NCI-H1105 (cell line): ENCODE results near the gene SLC41A3.

Experiments
- DNase-seq: peaks from one replicate; lab custom pipeline; 2025; lab: John Stamatoyannopoulos, UW

SLC41A3 gene

DNA sequence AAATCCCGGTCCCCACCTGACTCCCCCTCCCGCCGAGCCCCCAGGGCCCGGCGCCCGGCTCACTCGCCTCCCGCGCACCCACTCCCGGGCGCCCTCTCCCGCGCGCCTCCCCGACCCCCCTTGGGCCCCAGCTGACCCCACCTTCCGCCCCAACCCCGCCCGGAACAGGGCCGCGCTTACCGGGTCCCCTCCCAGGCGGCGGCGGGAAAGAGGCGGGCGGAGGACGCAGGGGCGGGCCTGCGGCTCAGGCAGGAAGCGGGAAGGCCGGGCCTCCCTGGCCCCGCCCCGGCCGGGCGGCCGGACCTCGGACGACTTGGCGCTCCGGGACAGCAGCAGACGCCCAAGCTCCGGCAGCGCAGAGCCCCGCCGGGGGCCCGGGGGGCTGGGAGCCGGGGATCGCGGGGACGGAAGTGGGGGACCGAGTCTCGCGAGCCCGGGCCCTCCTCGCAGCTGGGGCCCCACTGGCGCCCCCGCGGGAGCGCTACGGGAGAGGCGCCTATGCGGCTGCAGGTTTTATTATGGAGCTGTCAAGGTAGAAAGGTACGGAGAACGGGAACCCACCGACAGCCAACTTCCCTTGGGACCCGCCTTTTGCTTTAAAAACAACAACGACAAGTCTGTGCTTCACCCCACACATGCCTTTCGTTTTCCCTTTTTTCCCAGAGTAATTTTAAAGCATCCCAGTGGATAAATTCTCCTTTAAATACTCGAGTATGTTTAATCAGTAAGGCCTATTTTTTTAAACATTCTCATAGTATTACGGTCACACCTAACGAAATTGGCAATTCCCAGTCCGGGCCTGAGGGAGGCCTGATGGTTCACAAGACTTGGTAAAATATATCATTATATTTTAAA is at the start of gene SLC41A3:
Gene SLC41A3, minus strand, starts transcription at position 212 of the 855 bp plus-strand sequence. CDS start 15,905 bp downstream, outside the sequence.
- DNase-seq = peak; percentile 87

DNA sequence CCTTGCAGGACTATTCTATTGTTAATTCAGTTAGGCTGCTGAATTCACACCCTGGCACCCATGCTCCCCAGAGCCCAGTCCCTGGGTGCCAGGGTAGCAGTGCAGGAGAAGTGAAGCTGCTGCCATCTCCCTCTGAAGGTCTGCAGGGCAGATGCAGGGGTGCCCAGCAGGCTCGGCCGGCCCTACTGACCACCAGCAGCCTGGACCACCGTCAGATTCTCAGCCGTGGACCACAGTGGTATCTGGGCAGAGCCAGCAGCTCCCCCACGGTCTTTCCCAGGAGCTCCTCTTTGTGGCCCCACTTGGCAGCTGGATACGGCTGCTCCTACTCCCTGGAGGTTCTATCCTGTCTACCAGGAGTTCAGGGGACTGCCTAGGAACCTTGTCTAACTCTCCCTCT is 49.7 kb upstream of the SLC41A3 start:
- DNase-seq = no peak

DNA sequence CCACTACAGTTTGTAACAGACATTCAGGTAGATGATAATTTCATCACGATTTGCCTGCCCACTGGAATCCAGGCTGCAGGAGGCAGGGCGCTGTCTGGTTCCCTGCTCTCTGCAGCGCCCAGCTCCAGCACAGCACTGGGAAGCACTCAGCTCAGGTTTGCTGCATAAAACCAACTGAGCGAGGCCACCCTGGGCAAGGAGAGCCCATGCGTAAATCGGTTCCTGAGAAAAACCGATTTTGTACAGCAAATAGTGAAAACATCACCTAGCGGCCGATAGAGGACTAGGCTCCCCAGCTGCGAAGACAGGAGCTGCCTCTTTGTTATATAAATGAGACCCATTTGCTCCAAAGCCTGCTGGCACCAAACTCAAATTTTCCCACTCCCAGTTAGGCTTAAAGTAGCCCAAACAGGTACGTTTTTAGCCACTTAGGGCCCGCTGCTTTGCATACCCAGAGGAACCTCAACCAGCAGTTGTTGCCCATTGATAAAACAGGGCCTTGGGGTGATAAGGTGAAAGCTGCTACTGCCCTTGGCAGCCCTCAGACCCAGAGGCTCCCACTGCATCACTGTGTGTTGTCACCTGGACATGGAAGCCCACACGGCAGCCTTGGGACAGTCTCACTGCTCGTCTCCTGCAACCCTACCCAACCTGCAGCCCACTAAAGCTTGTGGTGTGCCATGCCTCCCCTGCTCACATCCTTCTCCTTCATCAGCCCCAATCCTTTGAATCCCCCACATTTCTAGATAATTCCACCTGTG is 49.0 kb upstream of the SLC41A3 start:
- DNase-seq = no peak

DNA sequence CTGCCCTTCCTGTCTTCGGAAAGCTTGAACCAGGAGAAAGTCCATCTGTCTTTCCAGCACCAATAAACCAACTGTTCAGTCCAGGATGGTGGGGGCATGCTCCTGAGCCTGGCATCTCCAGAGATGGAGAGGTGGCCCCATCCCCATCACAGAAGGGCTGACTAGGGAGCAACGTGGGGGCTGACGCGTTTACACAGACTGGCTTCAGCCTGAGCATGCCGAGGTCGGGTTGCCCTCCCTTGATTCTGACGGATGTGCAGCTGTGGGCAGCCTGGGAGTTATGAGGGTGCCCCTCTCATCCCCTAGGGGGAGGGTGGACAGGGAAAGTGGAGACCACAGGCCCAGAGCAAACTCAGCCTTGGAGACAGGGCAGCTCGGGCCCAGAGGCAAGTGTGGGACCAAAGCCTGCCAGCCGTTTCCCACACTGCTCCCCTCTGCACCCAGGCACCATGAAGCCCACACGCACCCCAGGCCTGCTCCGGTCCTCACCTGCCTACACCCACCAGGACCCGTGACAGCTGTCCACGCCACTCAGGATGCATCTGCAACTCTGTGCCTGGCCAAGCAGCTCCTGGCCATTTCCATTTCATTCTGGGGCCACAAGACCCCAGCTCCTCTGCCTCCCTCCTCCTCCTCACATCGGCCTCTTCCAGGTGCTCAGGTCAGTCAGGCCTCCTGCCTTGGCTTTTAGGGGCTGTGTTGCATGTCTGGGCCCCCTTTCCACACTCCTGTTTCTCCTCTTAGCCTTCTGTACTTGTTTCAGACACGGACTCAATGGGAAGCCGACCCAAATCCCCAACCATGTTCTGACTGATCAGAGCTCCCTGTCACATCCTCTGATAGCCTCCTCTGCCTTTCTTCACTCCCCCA is 48.2 kb upstream of the SLC41A3 start:
- no peak for DNase-seq

DNA sequence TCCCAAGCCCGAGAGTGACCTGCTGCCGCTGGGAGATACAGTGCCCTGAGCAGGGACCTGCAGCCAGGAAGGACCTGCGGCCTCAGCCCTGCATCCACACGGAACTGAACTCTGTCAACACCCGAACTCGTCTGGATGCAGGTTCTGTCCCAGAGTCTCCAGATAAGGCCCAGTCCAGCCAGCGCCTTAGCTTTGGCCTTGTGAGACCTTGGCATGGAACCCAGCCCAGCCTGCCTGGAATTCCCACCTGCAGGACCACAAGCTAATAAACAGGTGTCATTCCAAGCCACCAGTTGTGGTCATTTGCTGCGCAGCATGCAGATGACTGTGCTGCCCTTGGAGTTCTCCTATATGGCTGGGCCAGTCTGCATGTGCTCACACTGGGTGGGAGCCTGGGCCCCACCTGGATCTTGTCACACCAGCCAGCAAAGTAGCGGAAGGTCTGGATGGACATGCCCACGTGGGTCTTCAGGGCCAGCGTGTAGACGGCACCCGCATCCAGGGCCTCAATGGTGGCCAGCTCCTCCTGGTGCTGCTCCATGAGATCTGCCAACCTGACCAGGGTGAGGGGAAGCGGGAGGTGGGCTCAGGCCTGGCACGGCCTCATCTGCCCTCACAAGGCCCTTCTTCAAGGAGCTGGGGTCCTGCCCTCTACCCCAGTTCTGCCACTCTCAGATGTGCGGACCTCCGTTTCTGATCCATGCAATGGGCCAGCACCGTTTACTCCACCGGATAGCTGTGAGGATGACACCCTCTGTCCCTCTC is 47.2 kb upstream of the SLC41A3 start:
- DNase-seq = no peak

DNA sequence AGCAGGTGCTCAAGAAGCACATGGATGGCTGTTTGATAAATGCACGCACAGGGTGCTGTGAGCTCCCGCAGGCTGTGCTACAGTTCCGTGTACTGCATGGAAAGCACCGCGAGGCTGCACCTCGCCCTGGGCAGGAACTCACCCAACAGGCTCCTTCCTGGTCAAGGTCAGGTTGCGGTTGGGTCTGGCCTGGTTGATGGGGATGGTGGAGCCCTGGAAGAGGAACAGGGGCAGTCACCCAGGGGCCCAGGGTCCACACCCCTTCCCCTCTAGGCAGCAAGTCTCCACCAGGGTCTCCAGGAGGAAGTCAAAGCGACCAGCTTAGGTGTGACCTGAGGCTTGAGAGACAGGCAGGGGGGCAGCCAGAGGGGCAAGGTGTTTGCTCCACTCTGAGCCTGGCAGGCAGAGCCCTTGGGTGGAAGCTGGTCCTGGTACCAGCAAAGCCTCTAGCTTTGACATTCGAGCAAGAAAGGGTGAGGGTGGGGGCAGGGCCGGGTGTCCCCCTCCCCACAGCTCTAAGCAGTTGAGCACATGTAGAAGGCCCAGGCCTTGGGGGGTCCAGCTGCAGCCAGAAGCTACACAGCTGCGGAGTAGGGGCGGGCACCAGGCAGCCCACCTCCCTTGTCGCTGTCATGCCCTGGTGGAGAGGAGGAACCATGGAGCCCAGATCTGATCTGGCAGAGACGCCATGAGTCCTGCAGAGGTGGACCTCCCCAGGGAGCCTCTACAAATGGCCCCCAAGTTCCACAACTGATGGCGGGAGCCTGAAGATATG is 46.3 kb upstream of the SLC41A3 start:
- no peak for DNase-seq

DNA sequence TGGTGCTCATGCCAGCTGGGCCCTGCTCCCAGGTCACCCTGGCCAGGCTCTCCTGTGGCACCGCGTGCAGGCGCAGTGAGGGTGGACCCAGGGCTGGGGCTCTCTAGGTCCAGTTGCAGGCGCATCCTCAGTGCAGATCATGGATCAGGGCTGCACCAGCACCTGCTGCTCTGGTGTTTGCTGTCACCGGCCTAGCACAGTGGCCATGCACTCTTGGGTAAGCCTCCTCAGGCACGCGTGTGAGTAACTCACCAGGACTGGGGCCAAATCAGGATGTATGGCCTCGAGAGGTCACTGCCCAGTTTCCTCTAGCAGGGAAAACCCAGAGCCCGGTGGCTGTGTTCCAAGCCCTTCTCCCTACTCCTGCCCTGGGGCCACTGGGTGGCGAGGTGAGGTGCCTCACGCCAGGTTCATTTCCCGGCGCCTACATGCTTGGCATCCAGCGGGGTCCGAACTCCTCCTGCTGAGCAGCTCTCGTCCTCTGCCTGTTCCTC is 45.5 kb upstream of the SLC41A3 start:
- DNase-seq = no peak

DNA sequence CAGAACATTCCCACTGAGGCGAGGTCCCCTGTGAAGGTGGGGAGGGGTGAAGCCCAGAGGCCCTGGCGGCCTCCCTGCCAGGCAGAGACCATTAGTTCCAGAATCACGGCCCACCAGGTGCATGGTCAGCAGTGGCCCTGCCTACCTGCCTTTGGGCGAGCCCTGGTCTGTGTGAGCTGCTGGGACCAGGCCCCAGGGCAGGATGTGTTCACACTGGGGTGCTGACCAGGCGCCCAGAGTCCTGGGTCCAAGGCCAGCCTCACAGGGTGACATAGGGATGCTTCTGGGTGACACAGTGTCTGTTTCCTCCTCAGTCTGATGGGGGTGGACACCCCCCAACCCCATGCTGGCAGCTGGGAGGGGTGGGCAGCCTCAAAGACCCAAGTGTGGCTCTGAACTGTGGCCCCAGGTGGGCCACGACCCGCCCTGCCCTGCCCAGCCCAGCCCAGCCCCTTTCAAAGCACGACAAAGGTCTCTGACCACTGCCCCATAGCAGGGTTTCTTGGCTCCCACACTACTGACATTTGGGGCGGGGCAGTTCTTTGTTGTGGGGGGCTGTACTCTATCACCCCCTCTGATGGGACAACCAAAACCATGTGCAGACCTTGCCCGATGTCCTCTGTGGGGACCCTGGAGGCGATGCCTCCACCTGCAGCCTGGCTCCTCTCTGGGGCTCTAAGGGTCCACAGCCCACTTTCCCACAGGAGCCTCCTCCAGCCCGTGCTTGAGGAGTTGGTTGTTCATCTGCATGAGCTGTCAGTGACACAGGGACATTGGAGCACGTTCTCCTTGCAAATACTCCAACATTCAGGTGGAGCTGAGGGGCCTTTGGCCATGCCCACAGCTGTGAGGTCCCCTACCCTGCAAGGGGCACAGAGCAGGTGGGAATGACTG is 44.8 kb upstream of the SLC41A3 start:
- no peak for DNase-seq

DNA sequence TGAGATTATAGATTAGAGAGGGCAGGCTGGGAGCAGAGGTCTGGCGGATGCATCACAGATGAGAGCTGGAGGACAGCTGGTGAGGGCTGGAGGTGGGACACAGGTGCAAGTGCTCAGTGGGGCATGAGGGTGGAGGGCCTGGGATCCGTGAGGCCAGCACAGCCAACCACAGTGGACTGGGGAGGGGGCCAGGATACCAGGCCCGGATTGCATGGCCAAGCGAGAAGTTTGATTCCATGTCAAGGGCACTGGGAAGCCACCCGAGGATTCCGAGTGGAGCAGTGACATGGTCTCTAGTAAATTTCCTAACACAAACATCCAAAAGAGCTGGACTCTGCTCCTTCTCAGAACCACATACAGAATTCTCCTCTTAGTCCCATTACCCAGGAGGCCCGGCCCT is 44.0 kb upstream of the SLC41A3 start:
- no peak for DNase-seq

DNA sequence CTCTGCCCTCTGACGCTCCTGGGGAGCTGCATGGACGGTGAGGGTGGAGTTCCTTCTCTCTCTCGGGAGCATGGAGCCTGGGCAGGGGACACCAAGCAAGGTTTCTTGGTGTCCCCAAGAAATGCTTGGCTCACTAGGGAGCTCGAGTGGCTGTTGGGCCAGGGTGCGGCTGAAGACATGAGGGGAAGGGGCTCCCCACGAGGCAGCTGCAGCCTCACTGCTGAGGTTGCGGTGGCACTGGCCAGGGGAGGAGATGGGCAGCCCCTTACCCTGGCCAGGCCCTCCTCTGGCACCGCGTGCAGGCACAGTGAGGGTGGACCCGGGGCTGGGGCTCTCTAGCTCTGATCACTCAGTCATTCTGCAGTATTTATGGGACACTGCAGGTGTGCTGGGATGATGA is 43.5 kb upstream of the SLC41A3 start:
- DNase-seq = no peak

DNA sequence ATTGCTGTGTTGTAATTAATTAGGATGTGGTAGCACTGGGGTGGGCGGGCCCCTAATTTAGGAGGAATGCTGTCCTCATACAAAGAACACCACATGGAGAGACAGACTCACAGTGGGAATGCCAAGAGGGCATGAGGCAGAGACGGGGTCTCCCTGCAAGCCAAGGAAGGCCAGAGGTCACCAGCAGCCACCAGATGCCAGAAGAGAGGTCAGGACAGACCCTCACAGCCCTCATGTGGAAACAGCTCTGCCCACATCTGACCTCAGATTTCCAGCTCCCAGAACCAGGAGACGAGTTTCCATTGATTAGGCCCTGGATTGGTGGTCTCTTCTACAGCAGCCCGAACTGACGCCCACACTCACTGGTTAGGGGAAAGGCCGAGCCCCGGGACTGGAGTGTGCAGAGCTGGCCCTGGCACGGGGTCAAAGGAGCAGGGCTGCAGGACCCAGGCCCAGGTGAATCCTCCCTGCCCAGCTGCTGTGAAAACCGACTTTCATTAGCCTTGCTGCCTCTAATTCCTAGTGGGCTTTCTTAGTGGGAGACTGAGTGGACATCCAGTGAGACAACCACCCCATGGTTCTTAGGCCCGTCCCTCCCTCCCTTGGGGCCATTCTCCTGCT is 43.0 kb upstream of the SLC41A3 start:
- no peak for DNase-seq

DNA sequence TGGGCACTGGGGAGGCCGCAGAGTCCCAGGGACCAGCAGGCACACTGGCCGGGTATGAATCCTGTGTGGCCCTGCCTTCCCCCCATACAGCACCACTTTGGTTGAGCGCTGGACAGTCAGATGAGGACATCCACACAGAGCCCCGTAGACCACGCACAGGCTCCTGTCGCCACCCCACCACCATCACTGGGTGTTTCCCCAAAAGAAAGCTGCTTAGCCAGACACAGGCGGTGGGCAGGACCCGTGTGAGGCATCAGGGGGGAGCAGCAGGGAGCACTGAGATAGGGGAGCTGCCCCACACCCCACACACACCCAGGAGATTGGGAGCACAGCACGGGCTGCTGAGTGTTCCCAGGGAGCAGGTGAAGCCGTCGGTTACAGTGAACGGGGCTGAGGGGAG is 42.4 kb upstream of the SLC41A3 start:
- no peak for DNase-seq

DNA sequence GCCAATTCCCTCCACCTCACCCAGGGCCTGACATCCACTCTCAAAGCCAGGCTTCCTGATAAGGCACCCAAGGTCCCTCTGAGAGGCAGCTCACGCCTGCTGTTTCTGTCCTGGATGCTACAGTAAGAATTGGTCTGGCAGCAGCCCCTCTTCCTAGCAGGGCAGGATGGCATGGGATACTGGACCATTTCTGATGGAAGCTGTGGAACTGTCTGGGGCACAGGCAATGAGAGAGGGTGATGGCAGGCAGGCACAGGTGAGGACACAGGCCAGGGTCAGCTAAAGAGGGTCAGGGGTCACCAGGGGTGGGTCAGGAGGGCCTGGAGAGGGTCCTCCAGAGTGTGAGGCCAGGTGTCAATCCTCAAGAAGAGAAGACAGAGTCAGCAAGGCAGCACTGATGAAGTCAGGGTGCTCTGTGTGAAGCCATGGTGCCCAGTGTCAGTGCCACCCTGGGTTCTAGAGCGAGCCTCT is 41.9 kb upstream of the SLC41A3 start:
- DNase-seq = no peak

DNA sequence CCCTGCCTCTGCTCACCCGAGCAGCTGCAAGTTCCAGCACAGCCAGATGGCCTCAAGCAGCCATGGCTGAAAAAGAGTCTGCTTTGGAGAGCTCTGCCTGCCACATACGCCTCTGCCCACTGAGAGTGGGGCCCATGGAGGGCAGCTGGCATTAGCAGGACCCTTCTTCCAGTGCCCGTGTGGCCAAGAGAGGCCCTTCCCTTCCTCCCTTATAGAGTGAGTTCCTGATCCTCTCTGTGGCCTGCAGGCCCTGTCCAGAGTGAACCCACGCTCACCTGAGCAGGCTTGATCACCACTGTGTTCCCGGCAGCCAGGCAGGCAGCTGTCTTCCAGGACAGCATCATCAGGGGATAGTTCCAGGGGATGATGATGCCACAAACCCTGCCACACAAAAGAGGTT is 41.4 kb upstream of the SLC41A3 start:
- DNase-seq = no peak

DNA sequence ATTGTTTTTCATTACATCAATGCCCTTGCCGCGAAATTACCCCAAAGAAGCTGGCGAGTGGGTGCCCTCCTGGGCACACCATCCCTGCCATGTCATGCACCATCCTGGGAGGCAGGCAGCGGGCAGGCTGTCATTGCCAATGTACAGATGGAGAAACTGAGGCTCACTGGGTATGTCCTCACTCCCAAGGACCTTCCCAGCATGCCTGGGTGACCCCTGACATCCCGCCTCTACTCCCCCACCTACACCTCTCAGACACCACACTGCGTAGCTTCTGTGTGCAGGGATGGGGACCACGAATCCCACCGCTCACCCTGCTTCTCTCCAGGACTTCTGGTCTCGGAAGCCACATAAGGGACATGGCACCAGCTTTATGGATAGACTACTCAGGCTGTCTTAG is 41.0 kb upstream of the SLC41A3 start:
- DNase-seq = no peak

DNA sequence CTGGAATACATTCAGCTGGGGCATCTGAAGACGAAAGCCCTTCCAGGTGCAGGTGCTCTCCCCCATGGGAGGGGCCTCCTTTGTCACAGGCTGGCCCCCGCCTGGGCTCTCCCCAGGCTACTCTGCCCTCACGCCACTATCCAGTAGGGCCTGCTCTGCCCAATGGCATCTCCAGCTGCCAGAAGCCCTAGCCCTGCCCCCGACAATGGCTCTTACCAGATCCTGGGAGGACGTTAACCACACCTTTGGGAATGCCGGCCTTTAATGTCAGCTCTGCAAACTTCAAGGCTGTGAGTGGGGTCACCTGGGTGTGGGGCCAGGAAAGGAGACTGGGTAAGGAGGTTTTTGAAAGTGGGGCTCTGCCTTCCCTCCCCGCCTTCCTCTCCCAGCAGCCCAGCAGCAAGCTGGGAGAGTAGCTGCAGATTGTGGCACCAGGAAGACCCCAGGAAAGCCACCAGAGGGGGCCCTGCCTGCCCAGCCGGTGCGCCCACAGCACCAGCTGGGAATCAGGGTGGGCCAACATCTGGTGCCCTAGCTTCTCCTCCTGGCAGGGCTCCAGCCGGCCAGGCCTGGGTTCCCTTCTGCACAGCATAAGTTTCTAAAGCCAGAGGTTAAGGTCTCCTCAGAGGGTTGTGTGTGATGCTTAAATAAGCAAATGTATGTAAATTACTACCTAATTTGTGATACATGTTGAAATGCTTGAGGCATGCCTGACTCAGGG is 40.4 kb upstream of the SLC41A3 start:
- DNase-seq = no peak

DNA sequence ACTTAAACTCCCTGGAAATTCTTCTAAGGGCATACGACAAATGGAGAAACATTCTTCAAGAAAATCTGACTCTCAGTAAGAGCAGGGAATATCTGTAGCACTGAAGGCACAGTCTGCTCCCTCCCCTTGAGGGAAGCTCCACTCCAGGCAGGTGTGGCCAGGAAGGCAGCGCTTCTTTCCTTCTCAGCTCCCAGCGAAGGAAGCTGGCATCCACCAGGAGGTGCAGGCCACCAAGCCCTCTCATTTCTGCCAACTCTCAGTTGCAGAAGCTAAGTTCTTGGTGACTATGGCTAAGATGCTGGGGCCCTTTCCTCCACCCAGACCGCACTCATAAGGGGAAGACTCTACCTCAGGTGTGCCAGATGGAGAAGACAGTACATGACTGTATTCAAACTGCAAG is 37.7 kb upstream of the SLC41A3 start:
- DNase-seq = no peak

DNA sequence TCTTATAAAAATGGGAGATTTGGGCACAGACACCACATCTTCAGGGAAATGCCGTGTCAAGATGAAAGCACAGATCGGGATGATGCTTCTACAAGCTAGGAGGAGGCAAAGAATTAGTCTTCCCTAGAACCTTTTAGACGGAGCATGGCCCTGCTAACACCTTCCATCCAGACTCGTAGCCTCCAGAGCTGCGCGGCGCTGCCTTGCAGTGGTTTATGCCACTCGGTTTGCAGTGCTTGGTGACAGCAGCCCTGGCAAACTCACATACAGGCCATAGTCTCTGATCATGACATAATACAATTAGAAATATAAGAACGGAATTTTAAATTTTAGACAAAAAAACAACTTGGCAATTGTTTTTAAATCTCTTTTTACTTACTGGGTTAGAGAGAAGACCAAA is 37.1 kb upstream of the SLC41A3 start:
- DNase-seq = no peak
